AG04449 (cell line): Measurements from ENCODE around the gene DNMBP.
"Not testable (repeated sequence)": the region's sequence is repeated elsewhere in the genome, so short reads cannot be mapped to it uniquely, and the experiment has no call there.

ENCODE experiments used
- CTCF ChIA-PET: fragments of 350-600 bp; formaldehyde crosslinking; extraction: SDS; loops from one replicate; lab custom pipeline; 2021; ENCODE audit warnings: antibody characterized with exemption; lab: Yijun Ruan, JAX
- POLR2A ChIA-PET: fragments of 400-600, 350-600 bp; formaldehyde crosslinking; extraction: SDS; loops from one replicate; lab custom pipeline; 2020; ENCODE audit warnings: antibody characterized with exemption, inconsistent platforms; lab: Yijun Ruan, JAX
- DNase-seq: peaks from one replicate; pipeline ENCODE4 v3.0.0-alpha.2; 2010; ENCODE audit warnings: low read depth, low spot score
- H3K4me3 ChIP-seq: 2 replicates; pipeline ENCODE4 v1.5.1; 2011; ENCODE audit warnings: low read depth, mild to moderate bottlenecking, control low read depth, low read length
- CTCF ChIP-seq: IDR thresholded peaks from one replicate; pipeline ENCODE4 v1.5.1; 2011; ENCODE audit warnings: mild to moderate bottlenecking, moderate library complexity, low read length, control low read depth, inconsistent platforms; ENCODE audit not compliant: insufficient read depth; ENCODE audit errors: missing control alignments

Gene DNMBP

DNA sequence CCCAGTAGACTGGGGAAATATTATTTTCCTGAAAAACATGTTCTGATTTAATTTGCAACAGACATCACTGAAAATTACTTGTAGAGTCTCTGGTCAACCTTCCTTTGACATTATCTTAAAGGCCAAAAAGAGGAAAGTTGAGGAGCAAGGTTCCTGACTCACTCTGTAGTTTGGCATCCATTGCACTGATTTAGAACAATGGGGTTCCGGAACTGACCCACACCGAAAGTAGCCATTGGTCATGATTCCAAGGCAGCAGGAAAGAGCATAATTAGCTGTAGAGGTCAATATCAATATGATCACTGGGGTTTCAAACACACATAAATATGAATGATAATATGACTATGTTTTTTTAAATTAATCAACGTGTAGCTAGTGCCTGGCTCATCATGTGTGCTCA, 65.8 kb downstream of the DNMBP start:
- no peak overlapping the region for H3K4me3 ChIP-seq
- CTCF ChIA-PET, result interaction anchor here (1.1 to 3.8 kb wide), 4 partner anchors 16 to 227 kb away, joined by 3 to 14 read pairs (median 12); partner anchors contain the start of gene DNMBP
- no peak for DNase-seq
- no peak for TF ChIP-seq CTCF
- POLR2A ChIA-PET, result no interaction called here

- ChIA-PET POLR2A (no interaction called here), CTCF (interaction anchor here (1.3 to 3.8 kb wide), 5 partner anchors 15 to 104 kb away, joined by 5 to 14 read pairs (median 10); partner anchors contain the start of gene DNMBP)
- no peak for TF ChIP-seq CTCF
- peak; percentile 53 for DNase-seq
- no peak overlapping the region for H3K4me3 ChIP-seq
Measured at GRCh38 chr10:99941942-99942820, 67.6 kb downstream of the DNMBP start.

GRCh38 chr10:99938563-99938962, 71.2 kb downstream of the DNMBP start:
- no peak overlapping the region for H3K4me3 ChIP-seq
- no peak for TF ChIP-seq CTCF
- POLR2A ChIA-PET, result interaction anchor here (0.6 kb wide), 1 partner anchor 145 kb away, joined by 3 read pairs; no protein-coding TSS in a partner anchor
- DNase-seq, result no peak
- CTCF ChIA-PET, result no interaction called here

DNA sequence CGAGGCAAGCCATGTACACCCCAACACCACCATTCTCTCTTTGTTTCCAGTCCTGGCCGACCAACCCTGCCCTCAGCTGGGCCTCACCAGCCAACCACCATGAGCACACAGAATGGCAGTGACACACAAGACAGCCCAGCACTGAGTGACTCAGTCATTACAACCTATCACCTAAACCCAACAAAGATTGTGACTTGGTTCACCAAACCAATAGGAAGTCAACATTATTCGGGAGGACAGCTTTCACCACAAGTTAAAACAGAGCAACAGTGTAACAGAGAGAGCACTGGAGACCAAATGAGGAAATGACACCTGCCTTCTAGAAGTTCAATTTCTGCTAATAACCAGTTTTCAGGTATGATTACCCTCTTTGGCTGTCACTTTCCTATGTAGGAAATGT, 72.1 kb downstream of the DNMBP start:
- ChIA-PET CTCF (no interaction called here), POLR2A (no interaction called here)
- no peak for DNase-seq
- H3K4me3 ChIP-seq, result no peak overlapping the region
- no peak for TF ChIP-seq CTCF

- H3K4me3 ChIP-seq, DNase-seq, POLR2A ChIA-PET, CTCF ChIA-PET: not testable (repeated sequence)
Measured at GRCh38 chr10:99932203-99932957, 77.4 kb downstream of the DNMBP start.

GRCh38 chr10:99930731-99931550, 78.8 kb downstream of the DNMBP start:
- no peak for DNase-seq
- ChIA-PET POLR2A (no interaction called here), CTCF (interaction anchor here (0.8 to 2.0 kb wide), 4 partner anchors 12 to 115 kb away, joined by 3 to 7 read pairs (median 4); partner anchors contain the start of gene DNMBP)
- TF ChIP-seq CTCF, result no peak
- H3K4me3 ChIP-seq, result no peak overlapping the region
